Astrocyte (in vitro differentiated cells and primary cell): ENCODE data around the gene IRF2. TPM values are rescaled to one million over a fixed set of nuclear protein-coding genes. Genes with fewer than 3 reads are reported as not detected.
A peak's percentile ranks its signal among the peaks of the same experiment; 100 is the strongest.

Source experiments
- DNase-seq: peaks from one replicate; pipeline ENCODE4 v3.0.0-alpha.2; 2010; ENCODE audit warnings: low read depth
- FAIRE-seq: peaks from 2 replicates; lab custom pipeline; 2011; peaks lifted over from hg19 to GRCh38; lab: Jason Lieb, UNC
- H2AFZ ChIP-seq: 2 replicates; pipeline ENCODE4 v1.6.0; 2012; ENCODE audit warnings: low read depth, low read length, inconsistent platforms
- H3K27ac ChIP-seq: 2 replicates; pipeline ENCODE4 v1.5.1; 2011; ENCODE audit warnings: low read depth, low read length, inconsistent platforms
- H3K27me3 ChIP-seq: 2 replicates; pipeline ENCODE4 v1.6.0; 2011; ENCODE audit warnings: low read length, inconsistent platforms; ENCODE audit not compliant: insufficient read depth
- H3K36me3 ChIP-seq: 2 replicates; pipeline ENCODE4 v1.5.1; 2011; ENCODE audit warnings: low read length, inconsistent platforms; ENCODE audit not compliant: insufficient read depth
- H3K4me1 ChIP-seq: 2 replicates; pipeline ENCODE4 v1.5.1; 2011; ENCODE audit warnings: low read length, inconsistent platforms; ENCODE audit not compliant: insufficient read depth
- H3K4me2 ChIP-seq: 2 replicates; pipeline ENCODE4 v1.6.0; 2012; ENCODE audit warnings: low read length, inconsistent platforms
- H3K4me3 ChIP-seq: 2 replicates; pipeline ENCODE4 v1.5.1; 2011; ENCODE audit warnings: low read depth, mild to moderate bottlenecking, low read length, inconsistent platforms; ENCODE audit not compliant: insufficient read depth
- H3K79me2 ChIP-seq: 2 replicates; pipeline ENCODE4 v1.6.0; 2012; ENCODE audit warnings: mild to moderate bottlenecking, low read length, inconsistent platforms; ENCODE audit not compliant: insufficient read depth
- H3K9ac ChIP-seq: 2 replicates; pipeline ENCODE4 v1.6.0; 2012; ENCODE audit warnings: mild to moderate bottlenecking, low read length, inconsistent platforms
- H3K9me3 ChIP-seq: 2 replicates; pipeline ENCODE4 v1.5.1; 2012; ENCODE audit warnings: low read depth, mild to moderate bottlenecking, low read length, inconsistent platforms; ENCODE audit not compliant: insufficient read depth
- H4K20me1 ChIP-seq: 2 replicates; pipeline ENCODE4 v1.6.0; 2012; ENCODE audit warnings: low read length, inconsistent platforms; ENCODE audit not compliant: insufficient read depth
- H3K27ac Mint-ChIP-seq: one replicate; pipeline ENCODE4 v1.8.0; 2021; ENCODE audit warnings: mild to moderate bottlenecking, mixed read lengths; ENCODE audit not compliant: unreplicated experiment
- H3K27me3 Mint-ChIP-seq: one replicate; pipeline ENCODE4 v1.8.0; 2021; ENCODE audit warnings: low read depth, mixed read lengths; ENCODE audit not compliant: unreplicated experiment
- H3K36me3 Mint-ChIP-seq: one replicate; pipeline ENCODE4 v1.8.0; 2021; ENCODE audit warnings: low read depth, mixed read lengths; ENCODE audit not compliant: unreplicated experiment
- H3K4me1 Mint-ChIP-seq: one replicate; pipeline ENCODE4 v1.8.0; 2021; ENCODE audit warnings: low read depth, mixed read lengths; ENCODE audit not compliant: unreplicated experiment
- H3K4me3 Mint-ChIP-seq: one replicate; pipeline ENCODE4 v1.8.0; 2021; ENCODE audit warnings: mild to moderate bottlenecking, moderate library complexity, mixed read lengths; ENCODE audit not compliant: unreplicated experiment
- H3K9me3 Mint-ChIP-seq: one replicate; pipeline ENCODE4 v1.8.0; 2021; ENCODE audit warnings: mild to moderate bottlenecking, mixed read lengths; ENCODE audit not compliant: unreplicated experiment
- CTCF ChIP-seq: IDR thresholded peaks from 2 replicates; pipeline ENCODE4 v1.5.1; 2011; ENCODE audit warnings: low read depth, mild to moderate bottlenecking, inconsistent platforms, low read length, moderate library complexity; ENCODE audit not compliant: insufficient read depth
- EZH2 ChIP-seq: IDR thresholded peaks from 2 replicates; pipeline ENCODE4 v1.6.1; 2012; ENCODE audit warnings: mild to moderate bottlenecking, low read length, inconsistent platforms; ENCODE audit not compliant: insufficient read depth
- total RNA-seq: library from RNA; stranded (reverse); gene quantifications from 2 replicates; pipeline ENCODE4 v1.2.1, GENCODE V29; 2021

Gene IRF2
- total RNA-seq, 1 donor from 2014 or later, result 12.6 TPM

- peaks cover 5% of the 10 kb centered on the region for H3K4me1 ChIP-seq
- H3K36me3 ChIP-seq, result no peaks in the 10 kb centered on the region
- peaks cover 52% of the 10 kb centered on the region for H4K20me1 ChIP-seq
- H3K27ac Mint-ChIP-seq, result no peak overlapping the region
- H3K9me3 ChIP-seq, result no peaks in the 10 kb centered on the region
- no peak overlapping the region for H3K4me3 Mint-ChIP-seq
- peaks cover 30% of the 10 kb centered on the region for H3K4me1 Mint-ChIP-seq
- no peak for DNase-seq
- H3K9ac ChIP-seq, result no peak overlapping the region
- no peak overlapping the region for H3K4me3 ChIP-seq
- no peaks in the 10 kb centered on the region for H3K27me3 ChIP-seq
- H3K27me3 Mint-ChIP-seq, result no peaks in the 10 kb centered on the region
- H3K79me2 ChIP-seq, result peaks cover 55% of the 10 kb centered on the region
- no peak for FAIRE-seq
- H3K9me3 Mint-ChIP-seq, result no peaks in the 10 kb centered on the region
- no peak overlapping the region for H3K27ac ChIP-seq
- no peak overlapping the region for H3K4me2 ChIP-seq
- H3K36me3 Mint-ChIP-seq, result peaks cover 4% of the 10 kb centered on the region
- H2AFZ ChIP-seq, result no peak overlapping the region
- TF ChIP-seq CTCF (no peak), EZH2 (no peak)
Observed at GRCh38 chr4:184461711-184462441, 12.5 kb downstream of the IRF2 start.

- H3K4me1 Mint-ChIP-seq, result peaks cover 30% of the 10 kb centered on the region
- Histone ChIP-seq H3K27ac (no peak overlapping the region), H3K4me1 (peaks cover 5% of the 10 kb centered on the region), H3K4me3 (no peak overlapping the region), H3K27me3 (no peaks in the 10 kb centered on the region), H2AFZ (no peak overlapping the region), H3K4me2 (no peak overlapping the region), H3K79me2 (peaks cover 54% of the 10 kb centered on the region), H3K9me3 (no peaks in the 10 kb centered on the region), H3K36me3 (no peaks in the 10 kb centered on the region), H4K20me1 (peaks cover 49% of the 10 kb centered on the region), H3K9ac (no peak overlapping the region)
- DNase-seq (no peak), FAIRE-seq (no peak)
- H3K36me3 Mint-ChIP-seq, result peaks cover 5% of the 10 kb centered on the region
- H3K27me3 Mint-ChIP-seq, result no peaks in the 10 kb centered on the region
- TF ChIP-seq CTCF, result no peak
- TF ChIP-seq EZH2, result no peak
- no peaks in the 10 kb centered on the region for H3K9me3 Mint-ChIP-seq
- no peak overlapping the region for H3K4me3 Mint-ChIP-seq
- peak overlapping the region; percentile 75 for H3K27ac Mint-ChIP-seq
Observed at GRCh38 chr4:184460499-184461285, 13.7 kb downstream of the IRF2 start.

DNA sequence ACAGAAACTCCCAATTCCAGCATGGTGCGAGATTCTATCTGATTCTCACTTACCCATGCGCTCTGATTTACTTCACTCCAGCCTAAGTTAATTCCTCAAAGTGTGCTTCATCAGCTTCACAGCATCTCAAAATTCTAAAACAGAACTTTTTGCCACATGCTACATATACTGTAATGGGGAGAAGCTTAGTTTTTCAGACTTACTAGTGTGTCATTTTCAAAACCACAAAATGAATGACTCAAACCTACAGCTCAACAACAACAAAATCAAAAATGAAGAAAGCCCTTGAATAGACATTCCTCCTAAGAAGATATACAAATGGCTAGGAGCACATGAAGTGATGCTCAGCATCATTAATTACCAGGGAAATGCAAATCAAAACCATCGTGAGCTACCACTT, 14.9 kb downstream of the IRF2 start:
- H2AFZ ChIP-seq, result no peak overlapping the region
- H4K20me1 ChIP-seq, result peaks cover 42% of the 10 kb centered on the region
- peak overlapping the region; percentile 30 for H3K4me2 ChIP-seq
- H3K27me3 ChIP-seq, result no peaks in the 10 kb centered on the region
- TF ChIP-seq CTCF (no peak), EZH2 (no peak)
- peak overlapping the region; percentile 22 for H3K4me3 Mint-ChIP-seq
- H3K4me3 ChIP-seq, result no peak overlapping the region
- peaks cover 30% of the 10 kb centered on the region for H3K4me1 Mint-ChIP-seq
- H3K36me3 Mint-ChIP-seq, result peaks cover 5% of the 10 kb centered on the region
- DNase-seq (peak; percentile 62), FAIRE-seq (peak; percentile 23)
- no peaks in the 10 kb centered on the region for H3K9me3 Mint-ChIP-seq
- H3K9ac ChIP-seq, result no peak overlapping the region
- no peaks in the 10 kb centered on the region for H3K36me3 ChIP-seq
- H3K4me1 ChIP-seq, result peaks cover 5% of the 10 kb centered on the region
- H3K27ac ChIP-seq, result no peak overlapping the region
- no peaks in the 10 kb centered on the region for H3K9me3 ChIP-seq
- peaks cover 53% of the 10 kb centered on the region for H3K79me2 ChIP-seq
- H3K27me3 Mint-ChIP-seq, result no peaks in the 10 kb centered on the region
- H3K27ac Mint-ChIP-seq, result peak overlapping the region; percentile 29
